BJ (cell line): ENCODE data around the gene RBM26. TPM values are rescaled to one million over a fixed set of nuclear protein-coding genes. Genes with fewer than 3 reads are reported as not detected.

ENCODE experiments used
- CTCF ChIA-PET: fragments of 350-600 bp; formaldehyde crosslinking; extraction: SDS; loops from one replicate; lab custom pipeline; 2021; ENCODE audit warnings: antibody characterized with exemption, inconsistent platforms; lab: Yijun Ruan, JAX
- POLR2A ChIA-PET: fragments of 300-600 bp; sonication (Branson Sonifier 250); formaldehyde crosslinking; extraction: SDS; loops from one replicate; lab custom pipeline; 2021; ENCODE audit warnings: antibody characterized with exemption; lab: Charles Lee
- DNase-seq: peaks from one replicate; pipeline ENCODE4 v3.0.0-alpha.2; 2011; ENCODE audit warnings: low read depth
- H3K27me3 ChIP-seq: 2 replicates; pipeline ENCODE4 v1.6.0; 2011; ENCODE audit warnings: low read length; ENCODE audit not compliant: control insufficient read depth, insufficient read depth
- H3K36me3 ChIP-seq: 2 replicates; pipeline ENCODE4 v1.5.1; 2011; ENCODE audit warnings: low read length; ENCODE audit not compliant: control insufficient read depth, insufficient read depth
- H3K4me3 ChIP-seq: 2 replicates; pipeline ENCODE4 v1.5.1; 2011; ENCODE audit warnings: low read depth, mild to moderate bottlenecking, control low read depth, low read length
- CTCF ChIP-seq: IDR thresholded peaks from 2 replicates; pipeline ENCODE4 v1.5.1; 2011; ENCODE audit warnings: low read depth, mild to moderate bottlenecking, control low read depth, inconsistent platforms, low read length, moderate library complexity; ENCODE audit not compliant: insufficient read depth
- polyA plus RNA-seq: library from polyadenylated mRNA; depleted of rRNA; stranded (reverse); fragments of >200 nt; gene quantifications from 2 replicates; pipeline ENCODE4 v1.2.3, GENCODE V29; 2011

RBM26 gene
- polyA plus RNA-seq, 1 experiment = 7.9 TPM

- no peak overlapping the region for H3K4me3 ChIP-seq
- ChIA-PET CTCF (no interaction called here), POLR2A (no interaction called here)
- TF ChIP-seq CTCF = no peak
- no peaks in the 10 kb centered on the region for H3K27me3 ChIP-seq
- no peaks in the 10 kb centered on the region for H3K36me3 ChIP-seq
- DNase-seq = no peak
These were observed 44.1 kb upstream of the RBM26 start for GRCh38 chr13:79450110-79450509.

- ChIA-PET CTCF (interaction anchor here (1.0 kb wide), 2 partner anchors 33 to 34 kb away, joined by 3 read pairs; partner anchors contain the start of gene NDFIP2), POLR2A (no interaction called here)
- Histone ChIP-seq H3K27me3 (no peaks in the 10 kb centered on the region), H3K4me3 (no peak overlapping the region), H3K36me3 (no peaks in the 10 kb centered on the region)
- TF ChIP-seq CTCF = no peak
- no peak for DNase-seq
These were observed 42.4 kb upstream of the RBM26 start for GRCh38 chr13:79448413-79448812.

GRCh38 chr13:79447741-79448140 is 41.7 kb upstream of the RBM26 start:
- Histone ChIP-seq H3K27me3 (no peaks in the 10 kb centered on the region), H3K36me3 (no peaks in the 10 kb centered on the region), H3K4me3 (no peak overlapping the region)
- no peak for DNase-seq
- TF ChIP-seq CTCF = no peak
- ChIA-PET POLR2A (no interaction called here), CTCF (interaction anchor here (1.0 kb wide), 2 partner anchors 33 to 35 kb away, joined by 3 read pairs; partner anchors contain the start of gene NDFIP2)

GRCh38 chr13:79447141-79447540 is 41.1 kb upstream of the RBM26 start:
- H3K36me3 ChIP-seq = no peaks in the 10 kb centered on the region
- ChIA-PET POLR2A (no interaction called here), CTCF (no interaction called here)
- no peaks in the 10 kb centered on the region for H3K27me3 ChIP-seq
- H3K4me3 ChIP-seq = no peak overlapping the region
- no peak for DNase-seq
- TF ChIP-seq CTCF = no peak

- no peak overlapping the region for H3K4me3 ChIP-seq
- no peaks in the 10 kb centered on the region for H3K27me3 ChIP-seq
- no peak for DNase-seq
- ChIA-PET CTCF (interaction anchor here (1.1 kb wide), 1 partner anchor 88 kb away, joined by 3 read pairs; no protein-coding TSS in a partner anchor), POLR2A (no interaction called here)
- TF ChIP-seq CTCF = no peak
- H3K36me3 ChIP-seq = no peaks in the 10 kb centered on the region
These were observed 40.1 kb upstream of the RBM26 start for GRCh38 chr13:79445968-79446645.
